Measurements from ENCODE around the gene NR0B2. TPM values are rescaled to one million over a fixed set of nuclear protein-coding genes. Genes with fewer than 3 reads are reported as not detected.
"Not testable (repeated sequence)": the region's sequence is repeated elsewhere in the genome, so short reads cannot be mapped to it uniquely, and the experiment has no call there.

The NR0B2 gene, protein sequence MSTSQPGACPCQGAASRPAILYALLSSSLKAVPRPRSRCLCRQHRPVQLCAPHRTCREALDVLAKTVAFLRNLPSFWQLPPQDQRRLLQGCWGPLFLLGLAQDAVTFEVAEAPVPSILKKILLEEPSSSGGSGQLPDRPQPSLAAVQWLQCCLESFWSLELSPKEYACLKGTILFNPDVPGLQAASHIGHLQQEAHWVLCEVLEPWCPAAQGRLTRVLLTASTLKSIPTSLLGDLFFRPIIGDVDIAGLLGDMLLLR
- total RNA-seq, result 4.7 TPM
- long read RNA-seq, result 0 reads

DNA sequence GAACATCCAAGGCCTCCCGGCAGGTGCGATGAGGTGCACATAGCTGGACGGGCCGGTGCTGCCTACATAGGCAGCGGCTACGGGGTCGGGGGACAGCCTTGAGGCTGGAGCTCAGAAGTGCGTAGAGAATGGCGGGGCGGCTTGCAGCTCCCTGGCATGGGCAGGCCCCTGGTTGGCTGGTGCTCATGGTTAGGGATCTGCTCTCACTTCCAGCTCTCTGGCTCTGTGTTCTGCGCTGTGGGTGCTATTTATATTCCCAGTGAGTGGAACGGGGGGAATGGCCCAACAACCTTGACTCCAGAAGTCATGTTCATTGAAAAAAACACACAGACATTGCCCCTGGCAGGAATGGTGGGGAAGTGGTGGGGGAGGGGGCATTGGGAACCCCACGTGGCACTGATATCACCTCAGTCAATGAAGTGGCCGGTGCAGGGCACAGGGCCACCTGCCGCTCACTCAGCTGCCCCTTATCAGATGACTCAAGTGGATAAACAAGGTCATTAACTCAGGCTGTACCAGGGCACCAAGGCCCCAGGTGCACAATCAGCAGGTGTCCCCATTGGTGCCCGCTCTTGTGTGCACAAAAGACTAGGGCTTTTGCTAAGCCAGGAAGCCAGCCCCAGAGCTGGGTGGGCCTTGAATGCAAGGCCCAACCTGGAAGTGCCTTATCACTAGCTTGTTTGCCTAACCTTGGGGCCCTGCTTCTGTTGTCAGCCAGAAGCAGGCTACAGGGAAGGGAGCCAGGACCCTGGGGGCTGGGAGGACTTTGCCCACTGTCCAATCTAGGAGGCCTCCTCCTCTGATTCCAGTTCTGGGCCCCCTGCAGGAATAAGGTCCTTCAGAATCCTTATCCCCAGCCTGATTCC lies at the start of gene NR0B2:
Gene NR0B2, minus strand, starts transcription at position 222 of the 866 bp plus-strand sequence. Its CDS starts 35 bp downstream, at position 187.
- peak; percentile 88 for ATAC-seq
- intact Hi-C loops (cut with DNase I), result no loop called here
- peak; percentile 70 for DNase-seq (ENCODE audit: missing footprints)

DNA sequence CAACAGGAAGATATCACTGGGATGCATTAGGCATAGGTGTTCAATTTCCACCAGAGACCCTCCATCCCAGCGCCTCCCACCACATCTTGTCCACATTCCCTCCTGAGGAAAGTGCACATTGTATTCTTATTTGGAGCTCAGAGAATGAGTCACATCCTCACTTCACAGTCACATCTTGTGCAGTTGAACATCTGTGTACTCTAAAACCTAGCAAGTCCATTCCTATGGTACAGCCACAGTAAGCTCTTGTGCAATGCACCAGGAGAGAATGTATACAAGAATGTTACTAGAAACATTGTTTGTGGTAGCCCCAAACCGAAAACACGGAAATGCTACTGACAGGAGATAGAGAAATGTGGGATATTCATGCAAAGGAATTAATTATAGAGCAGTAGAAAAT lies 48.1 kb upstream of the NR0B2 start:
- ATAC-seq (no peak), DNase-seq (ENCODE audit: missing footprints) (no peak)
- intact Hi-C loops (cut with DNase I), result loop anchor here (10.0 kb wide), 1 partner anchor 133 kb away; no protein-coding TSS in a partner anchor

DNA sequence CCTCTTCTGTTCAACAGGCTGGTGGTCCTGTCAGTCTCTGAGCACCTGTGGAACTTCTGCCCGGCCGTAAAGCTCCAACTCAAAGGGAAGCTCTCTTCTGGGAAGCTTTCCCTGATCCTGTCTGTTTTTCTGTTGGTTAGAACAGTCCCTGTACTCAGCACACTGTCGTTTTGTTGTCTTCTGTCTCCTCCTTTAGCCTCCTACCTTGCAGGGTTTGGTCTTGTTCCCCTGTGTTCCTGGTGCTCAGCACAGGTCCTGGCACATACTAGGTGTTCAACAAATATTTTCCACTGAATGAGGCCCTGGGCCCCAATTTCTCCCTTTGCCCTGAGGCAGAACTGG lies 46.8 kb upstream of the NR0B2 start:
- intact Hi-C loops (cut with DNase I), result loop anchor here (10.0 kb wide), 1 partner anchor 134 kb away; no protein-coding TSS in a partner anchor
- no peak for ATAC-seq
- no peak for DNase-seq (ENCODE audit: missing footprints)

DNA sequence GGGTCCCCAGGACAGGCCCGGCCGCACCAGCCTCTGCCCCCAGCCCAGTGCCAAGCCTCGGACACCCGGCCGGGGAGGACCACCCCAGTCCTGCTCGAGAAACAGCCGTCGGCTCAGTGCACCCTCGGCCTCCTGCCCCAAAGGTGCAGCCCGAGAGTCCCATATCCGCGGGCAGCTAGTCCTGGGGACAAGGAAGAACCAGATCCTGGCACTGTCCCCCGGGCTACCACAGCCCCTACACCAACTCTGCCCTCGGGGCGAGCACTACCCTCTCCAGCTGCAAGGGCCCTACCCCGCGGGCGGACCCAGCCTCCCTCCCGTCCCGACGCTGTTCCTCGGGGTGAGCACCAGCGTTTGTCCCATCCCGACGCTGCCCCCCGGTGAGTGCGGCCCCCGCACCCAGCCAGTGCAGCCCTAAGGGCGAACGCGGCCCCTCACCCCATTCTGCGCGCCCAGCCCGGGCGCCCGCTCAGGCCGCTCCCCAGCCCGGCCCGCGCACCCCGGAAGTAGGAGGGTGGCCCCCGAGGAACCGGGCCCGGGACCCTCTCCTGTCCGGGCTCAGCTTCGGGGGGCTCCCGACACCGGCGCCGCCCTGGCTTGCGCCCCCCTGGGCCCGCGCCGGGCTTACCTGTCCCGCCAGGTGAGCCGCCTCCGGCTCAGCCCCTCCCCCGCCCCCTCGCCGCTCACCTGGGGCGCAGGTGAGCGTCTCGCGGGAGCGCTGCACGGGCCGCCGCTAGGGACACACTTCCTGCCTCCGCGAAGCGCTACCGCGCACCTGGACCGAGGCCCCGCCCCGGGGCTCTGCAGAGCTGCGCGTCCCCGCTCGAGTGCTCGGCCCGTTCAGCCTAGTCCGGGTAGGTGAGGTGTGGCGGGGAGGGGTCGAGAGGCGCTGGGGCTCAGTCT lies 46.2 kb upstream of the NR0B2 start, which contains the start of gene KDF1:
Gene KDF1, minus strand, starts transcription at position 747 of the 903 bp plus-strand sequence. CDS start 8,088 bp downstream, outside the sequence.
- ATAC-seq, result peak; percentile 36
- intact Hi-C loops (cut with DNase I), result loop anchor here (10.0 kb wide), 1 partner anchor 135 kb away; no protein-coding TSS in a partner anchor
- no peak for DNase-seq (ENCODE audit: missing footprints)

DNA sequence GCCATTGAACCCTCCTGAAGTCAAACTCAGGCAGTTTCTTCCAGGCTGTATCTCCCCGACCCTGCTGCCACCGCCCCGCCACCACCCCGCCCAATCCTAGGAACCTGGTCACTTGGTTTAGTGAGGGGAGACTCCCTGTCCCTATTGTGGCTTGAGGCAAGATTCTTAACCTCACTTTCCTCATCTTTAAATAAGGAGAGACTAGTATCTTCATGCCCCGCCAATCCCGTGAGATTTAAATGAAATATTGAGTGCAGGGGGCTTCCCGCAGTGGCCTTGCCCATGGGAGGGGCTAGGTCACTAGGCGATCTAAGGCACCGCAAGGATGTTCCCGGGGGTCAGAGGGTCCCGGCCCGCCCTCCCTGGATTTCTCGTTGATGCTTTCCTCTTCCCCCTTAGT lies 45.5 kb upstream of the NR0B2 start:
- intact Hi-C loops (cut with DNase I), result no loop called here
- no peak for ATAC-seq
- no peak for DNase-seq (ENCODE audit: missing footprints)

GRCh38 chr1:26957306-26957705 lies 43.5 kb upstream of the NR0B2 start:
- intact Hi-C loops (cut with DNase I), result no loop called here
- ATAC-seq, result no peak
- DNase-seq (ENCODE audit: missing footprints), result no peak

- no peak for ATAC-seq
- no peak for DNase-seq (ENCODE audit: missing footprints)
- intact Hi-C loops (cut with DNase I), result no loop called here
Observed at GRCh38 chr1:26956321-26956720, 42.5 kb upstream of the NR0B2 start.

GRCh38 chr1:26953374-26953773 lies 39.6 kb upstream of the NR0B2 start:
- ATAC-seq, result no peak
- intact Hi-C loops (cut with DNase I), result no loop called here
- DNase-seq (ENCODE audit: missing footprints), result no peak

DNA sequence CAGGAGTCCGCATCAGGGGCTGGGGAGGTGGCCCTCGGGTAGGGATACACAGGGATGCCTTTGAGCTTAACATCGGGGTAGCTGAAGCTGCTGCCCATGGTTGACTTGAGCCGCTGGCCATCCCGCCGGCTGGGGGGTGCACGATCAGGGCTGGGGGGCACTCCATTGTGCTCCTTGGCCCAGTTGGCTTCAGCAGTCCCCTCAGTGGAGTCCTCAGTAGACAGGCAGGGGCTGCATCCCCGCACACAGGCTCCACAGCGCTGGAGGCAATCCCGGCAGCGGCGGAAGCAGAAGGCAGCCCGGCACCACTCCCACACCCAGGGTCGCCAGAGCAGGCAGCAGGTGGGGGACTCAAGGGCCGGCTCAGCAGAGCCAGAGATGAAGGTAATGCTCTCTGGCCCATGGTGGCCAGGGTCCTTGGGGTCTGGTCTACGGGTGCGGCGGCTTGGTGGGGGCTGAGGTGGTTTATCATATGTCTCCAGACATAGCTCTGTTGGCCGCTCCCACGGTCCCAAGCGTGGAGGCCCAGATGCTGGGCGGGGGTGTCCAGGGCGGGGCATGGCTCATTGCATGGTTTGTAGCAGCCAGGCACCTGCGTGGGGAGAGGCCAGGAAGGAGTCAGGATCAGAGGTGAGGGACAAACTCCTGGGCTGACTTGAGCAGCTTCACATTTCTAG lies 38.2 kb upstream of the NR0B2 start:
- ATAC-seq, result no peak
- intact Hi-C loops (cut with DNase I), result no loop called here
- DNase-seq (ENCODE audit: missing footprints), result no peak

DNA sequence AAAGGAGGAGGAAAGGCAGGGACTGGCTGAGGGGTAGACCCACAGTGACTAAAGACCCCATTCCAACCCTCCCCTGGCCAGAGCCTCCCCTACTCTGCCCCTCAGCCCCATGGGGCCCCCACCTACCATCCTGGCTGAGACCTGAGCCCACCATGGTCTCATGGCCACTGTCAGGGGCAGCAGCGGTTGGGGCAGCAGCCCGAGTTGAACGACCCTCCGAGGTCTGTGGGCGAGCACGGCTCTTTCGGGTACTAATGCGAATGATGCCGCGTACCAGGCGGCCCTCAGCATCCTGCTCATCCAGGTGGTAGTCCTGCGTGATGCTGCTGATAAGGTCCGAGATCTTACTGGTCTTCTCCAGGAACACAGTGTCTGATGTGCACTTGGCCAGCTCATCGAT lies 37.4 kb upstream of the NR0B2 start:
- intact Hi-C loops (cut with DNase I), result no loop called here
- no peak for DNase-seq (ENCODE audit: missing footprints)
- no peak for ATAC-seq

DNA sequence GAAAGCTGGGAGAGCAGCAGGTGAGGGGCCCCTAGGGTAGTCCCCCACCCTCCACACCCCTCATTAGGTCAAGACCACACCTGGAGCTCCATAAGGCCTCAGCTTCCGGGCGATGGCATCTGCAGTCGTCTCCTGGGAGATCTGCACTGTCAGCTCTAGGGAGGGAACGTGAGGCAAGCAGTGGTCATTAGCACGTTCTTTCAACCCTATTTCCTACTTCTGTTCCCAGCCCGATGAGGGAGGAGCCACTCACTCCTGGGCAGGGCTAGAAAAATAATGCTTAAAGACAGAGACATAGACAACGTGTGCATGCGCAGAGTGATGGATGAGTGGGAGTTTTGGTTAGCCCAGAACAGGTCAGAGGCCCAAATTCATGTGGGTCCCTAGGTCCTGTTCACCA lies 36.8 kb upstream of the NR0B2 start:
- intact Hi-C loops (cut with DNase I), result no loop called here
- ATAC-seq (no peak), DNase-seq (ENCODE audit: missing footprints) (no peak)

DNA sequence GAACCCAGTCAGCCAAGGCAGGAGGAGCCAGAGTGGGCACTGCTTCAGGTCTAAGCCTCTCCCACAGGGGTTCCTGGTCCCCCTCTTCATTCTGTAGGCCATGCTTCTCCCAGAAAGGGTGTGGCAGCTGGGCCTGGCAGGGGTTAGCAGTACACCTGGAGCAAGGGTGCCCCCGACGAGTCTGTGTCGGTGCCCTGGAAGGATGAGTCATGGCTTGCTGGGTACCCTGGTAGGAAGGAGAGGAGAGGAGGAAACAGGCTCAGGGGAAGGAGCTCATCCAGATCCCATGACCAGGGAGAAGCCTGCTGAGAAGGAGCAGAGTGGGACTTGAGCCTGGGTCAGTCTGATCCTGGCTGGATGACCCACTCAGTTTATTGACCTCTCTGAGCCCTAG lies 36.1 kb upstream of the NR0B2 start:
- ATAC-seq (no peak), DNase-seq (ENCODE audit: missing footprints) (no peak)
- intact Hi-C loops (cut with DNase I), result no loop called here

GRCh38 chr1:26949266-26949925 lies 35.6 kb upstream of the NR0B2 start:
- intact Hi-C loops (cut with DNase I), result no loop called here
- ATAC-seq (peak; percentile 32), DNase-seq (ENCODE audit: missing footprints) (no peak)

DNA sequence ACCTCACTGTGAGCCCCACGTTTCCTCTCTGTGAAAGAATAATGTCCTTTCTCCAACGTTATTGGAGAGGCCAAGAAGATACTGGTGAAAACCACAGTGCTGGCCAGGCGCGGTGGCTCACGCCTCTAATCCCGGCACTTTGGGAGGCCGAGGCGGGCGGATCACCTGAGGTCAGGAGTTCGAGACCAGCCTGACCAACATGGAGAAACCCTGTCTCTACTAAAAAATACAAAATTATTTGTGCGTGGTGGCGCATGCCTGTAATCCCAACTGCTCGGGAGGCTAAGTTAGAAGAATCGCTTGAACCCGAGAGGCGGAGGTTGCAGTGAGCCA lies 34.9 kb upstream of the NR0B2 start:
- DNase-seq (ENCODE audit: missing footprints); ATAC-seq; intact Hi-C loops (cut with DNase I): not testable (repeated sequence)

DNA sequence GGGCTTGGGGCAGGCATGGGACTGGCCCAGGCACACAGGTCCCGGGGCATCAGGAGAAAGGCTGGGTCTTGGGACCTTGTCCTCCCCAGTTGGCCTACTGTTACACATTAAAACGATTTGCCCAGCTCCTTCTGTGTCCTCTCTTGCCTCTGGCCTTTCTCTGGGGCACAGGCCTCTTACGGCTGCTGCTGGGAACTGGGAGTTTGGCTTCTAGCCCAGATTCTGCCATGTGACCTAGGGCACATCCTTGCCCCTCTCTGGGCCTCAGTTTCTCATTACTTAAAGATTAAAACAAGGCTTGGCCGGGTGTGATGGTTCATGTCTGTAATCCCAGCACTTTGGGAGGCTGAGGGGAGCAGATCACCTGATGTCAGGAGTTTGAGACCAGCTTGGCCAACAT lies 32.5 kb upstream of the NR0B2 start:
- intact Hi-C loops (cut with DNase I), result no loop called here
- DNase-seq (ENCODE audit: missing footprints) (no peak), ATAC-seq (peak; percentile 24)

- intact Hi-C loops (cut with DNase I), result no loop called here
- DNase-seq (ENCODE audit: missing footprints) (no peak), ATAC-seq (peak; percentile 62)
Observed at GRCh38 chr1:26945728-26946127, 32.0 kb upstream of the NR0B2 start.

DNA sequence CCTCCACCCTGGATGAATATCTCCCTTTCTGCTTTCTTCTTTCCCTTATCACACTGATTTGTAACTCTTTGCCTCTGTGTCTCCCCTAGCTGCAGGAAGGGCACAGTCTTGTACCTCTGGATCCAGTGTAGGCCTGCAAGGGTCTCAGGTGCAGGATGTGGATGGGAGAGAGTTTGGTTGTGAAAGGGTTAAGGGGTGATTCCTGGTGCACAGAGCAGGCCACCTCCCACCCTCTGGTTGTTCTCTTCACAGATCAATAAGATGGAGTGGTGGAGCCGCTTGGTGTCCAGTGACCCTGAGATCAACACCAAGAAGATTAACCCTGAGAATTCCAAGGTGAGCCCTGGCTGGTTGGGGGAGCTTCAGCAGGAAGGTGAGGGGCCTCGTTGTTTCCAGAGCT lies 31.4 kb upstream of the NR0B2 start:
- ATAC-seq, result no peak
- DNase-seq (ENCODE audit: missing footprints), result no peak
- intact Hi-C loops (cut with DNase I), result no loop called here

DNA sequence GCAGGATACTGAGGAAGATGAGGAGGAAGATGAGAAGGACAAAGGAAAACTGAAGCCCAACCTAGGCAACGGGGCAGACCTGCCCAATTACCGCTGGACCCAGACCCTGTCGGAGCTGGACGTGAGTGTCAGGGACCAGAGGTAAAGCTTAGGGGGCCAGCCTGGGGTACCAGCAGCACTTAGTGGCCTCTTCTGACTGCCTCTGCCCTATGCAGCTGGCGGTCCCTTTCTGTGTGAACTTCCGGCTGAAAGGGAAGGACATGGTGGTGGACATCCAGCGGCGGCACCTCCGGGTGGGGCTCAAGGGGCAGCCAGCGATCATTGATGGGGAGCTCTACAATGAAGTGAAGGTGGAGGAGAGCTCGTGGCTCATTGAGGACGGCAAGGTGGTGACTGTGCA lies 28.9 kb upstream of the NR0B2 start:
- intact Hi-C loops (cut with DNase I), result no loop called here
- ATAC-seq (no peak), DNase-seq (ENCODE audit: missing footprints) (no peak)
